Colonic mucosa (tissue), 4 donors: ENCODE results near the gene TCEAL7. TPM values are rescaled to one million over a fixed set of nuclear protein-coding genes. Genes with fewer than 3 reads are reported as not detected.
A peak's percentile ranks its signal among the peaks of the same experiment; 100 is the strongest.
"Not testable (repeated sequence)": the region's sequence is repeated elsewhere in the genome, so short reads cannot be mapped to it uniquely, and the experiment has no call there.

Experiments
- DNase-seq: peaks from one replicate; pipeline ENCODE4 v3.0.0-alpha.2; 2020
- H3K27ac ChIP-seq: fragments of 200-600 bp; one replicate; pipeline ENCODE4 v1.8.0; 2021
- H3K27me3 ChIP-seq: fragments of 200-600 bp; one replicate; pipeline ENCODE4 v1.8.0; 2021
- H3K36me3 ChIP-seq: fragments of 200-600 bp; one replicate; pipeline ENCODE4 v1.8.0; 2021
- H3K4me1 ChIP-seq: fragments of 200-600 bp; one replicate; pipeline ENCODE4 v1.8.0; 2021; ENCODE audit warnings: mild to moderate bottlenecking
- H3K4me3 ChIP-seq: fragments of 200-600 bp; one replicate; pipeline ENCODE4 v1.8.0; 2021
- H3K9ac ChIP-seq, 2 donors: one replicate each; pipeline ENCODE4 v1.7.0; 2013; ENCODE audit warnings: control low read depth in 2 of 2, low read depth in 2 of 2, low read length in 2 of 2
- H3K9me3 ChIP-seq: fragments of 200-600 bp; one replicate; pipeline ENCODE4 v1.8.0; 2021
- intact Hi-C: fragments of 100-400 bp; cut with DNase I; formaldehyde crosslinking; loops from one replicate; pipeline ENCODE4 v1.14.1; 2022
- total RNA-seq, 2 donors: library from RNA; stranded (reverse); fragmentation: NEBNext Ultra II Directional in 1 of 2; extraction: Animal tissue kit (Norgen Biotek cat#: 25700) in 1 of 2; gene quantifications; one replicate each; pipeline ENCODE4 v1.2.1, GENCODE V29; 2021
- TF ChIP-seq, protein P1 (sequence below): fragments of 200-600 bp; IDR thresholded peaks from one replicate; pipeline ENCODE4 v1.8.0; 2022; ENCODE audit warnings: antibody characterized with exemption, mild to moderate bottlenecking
- donor health status: healthy.
- donor health status: DM: no; HTN: no; CAD: no.
- donor health status: DM: no; HTN: no; CAD: no.

The TCEAL7 gene
- total RNA-seq, 2 donors from 2014 or later: 0.82 to 4.0 TPM

DNA sequence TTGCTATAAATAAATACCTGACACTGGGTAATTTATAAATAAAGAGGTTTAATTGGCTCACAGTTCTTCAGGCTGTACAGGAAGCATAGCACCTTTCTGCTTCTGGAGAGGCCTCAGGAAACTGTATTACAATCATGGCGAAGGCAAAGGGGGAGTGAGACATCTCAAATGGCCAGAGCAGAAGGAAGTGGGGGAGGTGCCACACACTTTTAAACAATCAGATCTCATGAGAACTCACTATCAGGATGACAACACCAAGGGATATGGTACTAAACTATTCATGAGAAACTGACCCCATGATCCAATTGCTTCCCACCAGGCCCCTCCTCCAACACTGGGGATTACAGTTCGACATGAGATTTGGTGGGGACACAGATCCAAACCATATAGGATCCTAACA is 14.6 kb downstream of the TCEAL7 start:
- Histone ChIP-seq H3K9ac (no peak overlapping the region), H3K4me3 (no peak overlapping the region), H3K9me3 (no peaks in the 10 kb centered on the region), H3K27me3 (no peaks in the 10 kb centered on the region), H3K27ac (no peak overlapping the region), H3K36me3 (no peaks in the 10 kb centered on the region), H3K4me1 (no peaks in the 10 kb centered on the region)
- TF ChIP-seq, protein P1, sequence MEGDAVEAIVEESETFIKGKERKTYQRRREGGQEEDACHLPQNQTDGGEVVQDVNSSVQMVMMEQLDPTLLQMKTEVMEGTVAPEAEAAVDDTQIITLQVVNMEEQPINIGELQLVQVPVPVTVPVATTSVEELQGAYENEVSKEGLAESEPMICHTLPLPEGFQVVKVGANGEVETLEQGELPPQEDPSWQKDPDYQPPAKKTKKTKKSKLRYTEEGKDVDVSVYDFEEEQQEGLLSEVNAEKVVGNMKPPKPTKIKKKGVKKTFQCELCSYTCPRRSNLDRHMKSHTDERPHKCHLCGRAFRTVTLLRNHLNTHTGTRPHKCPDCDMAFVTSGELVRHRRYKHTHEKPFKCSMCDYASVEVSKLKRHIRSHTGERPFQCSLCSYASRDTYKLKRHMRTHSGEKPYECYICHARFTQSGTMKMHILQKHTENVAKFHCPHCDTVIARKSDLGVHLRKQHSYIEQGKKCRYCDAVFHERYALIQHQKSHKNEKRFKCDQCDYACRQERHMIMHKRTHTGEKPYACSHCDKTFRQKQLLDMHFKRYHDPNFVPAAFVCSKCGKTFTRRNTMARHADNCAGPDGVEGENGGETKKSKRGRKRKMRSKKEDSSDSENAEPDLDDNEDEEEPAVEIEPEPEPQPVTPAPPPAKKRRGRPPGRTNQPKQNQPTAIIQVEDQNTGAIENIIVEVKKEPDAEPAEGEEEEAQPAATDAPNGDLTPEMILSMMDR: no peak
- no peak for DNase-seq
- intact Hi-C loops: loop anchor here (5.0 kb wide), 1 partner anchor 118 kb away; no protein-coding TSS in a partner anchor

DNA sequence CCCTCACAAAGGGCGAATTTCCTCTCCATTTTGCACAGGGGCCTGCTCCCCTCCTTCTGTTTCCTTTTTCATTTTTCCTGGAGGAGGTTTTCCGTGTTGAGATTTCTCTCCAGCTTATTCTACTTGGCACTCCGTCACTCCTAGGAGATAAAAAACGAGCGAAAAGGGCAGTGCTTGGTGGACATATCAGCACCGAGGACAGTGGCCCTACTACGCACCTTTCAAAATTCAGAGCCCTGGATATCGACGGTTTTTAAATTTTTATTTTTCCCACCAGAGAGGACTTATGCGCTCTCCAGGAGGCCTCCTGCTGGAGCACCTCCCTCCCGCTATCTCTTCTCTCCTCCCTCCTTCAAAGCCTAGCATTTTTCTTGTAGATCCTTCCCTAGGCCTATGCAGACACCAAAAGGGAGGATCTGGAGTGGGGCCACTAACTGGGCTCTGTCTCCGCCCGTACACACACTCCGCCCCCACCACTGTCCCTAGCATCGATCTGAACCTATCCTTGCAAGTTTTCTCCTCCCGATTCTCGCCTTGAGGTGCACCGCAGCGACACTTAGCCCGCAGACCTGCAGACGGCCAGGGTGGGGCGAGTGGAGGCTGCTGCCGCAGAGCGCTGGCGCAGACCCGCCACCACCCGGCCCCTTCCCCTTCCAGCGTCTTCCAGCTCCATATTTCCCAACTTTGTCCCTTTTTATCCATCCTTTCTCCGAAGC is 17.8 kb downstream of the TCEAL7 start:
- Histone ChIP-seq H3K4me1 (no peaks in the 10 kb centered on the region), H3K27ac (no peak overlapping the region), H3K4me3 (no peak overlapping the region), H3K9me3 (no peaks in the 10 kb centered on the region), H3K36me3 (no peaks in the 10 kb centered on the region), H3K9ac (no peak overlapping the region), H3K27me3 (no peaks in the 10 kb centered on the region)
- TF ChIP-seq, protein P1: no peak
- no peak for DNase-seq
- intact Hi-C loops: no loop called here

DNA sequence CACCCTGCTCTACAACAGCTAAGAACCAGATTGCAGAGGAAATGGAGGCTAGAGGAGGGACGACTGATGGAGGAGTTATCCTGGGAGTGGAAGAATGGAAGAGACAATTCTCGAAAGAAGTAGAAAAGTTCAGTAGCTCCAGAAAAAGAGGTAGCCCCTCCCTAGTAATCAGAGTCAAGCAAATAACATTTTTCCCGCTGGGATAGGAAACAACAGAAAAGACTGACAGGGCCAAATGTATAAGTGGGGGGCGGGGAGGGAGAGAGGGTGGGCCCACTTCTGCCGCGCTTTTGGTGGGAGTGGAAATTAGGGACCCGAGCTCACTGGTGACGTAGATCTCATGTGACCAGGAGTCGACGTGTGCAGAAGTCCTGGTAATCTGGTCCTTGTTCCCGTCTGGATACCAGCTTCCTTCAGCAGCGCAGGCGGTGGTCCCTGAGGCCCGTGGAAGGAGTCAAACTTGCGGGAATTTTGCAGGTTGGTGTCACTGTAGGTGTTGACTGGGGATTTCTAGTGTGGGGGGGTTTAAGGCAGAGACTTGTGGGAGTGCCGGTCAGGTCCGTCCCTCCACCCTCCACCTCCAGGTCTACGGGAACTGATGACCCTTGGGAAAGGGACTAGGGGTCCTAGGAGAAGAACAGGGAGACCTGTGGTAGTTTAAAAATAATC is 26.2 kb downstream of the TCEAL7 start, which contains the start of gene TCEAL9:
TSS of gene TCEAL9 (plus strand) at position 377 of the 669 bp plus-strand sequence. CDS start 1,179 bp downstream, outside the sequence.
- Histone ChIP-seq H3K27me3 (no peaks in the 10 kb centered on the region), H3K9ac (peak within 1 kb of the TSS; percentile 86 to 87), H3K9me3 (no peaks in the 10 kb centered on the region), H3K36me3 (no peaks in the 10 kb centered on the region), H3K27ac (peak within 1 kb of the TSS; percentile 77), H3K4me1 (no peaks in the 10 kb centered on the region), H3K4me3 (peak within 1 kb of the TSS; percentile 47)
- intact Hi-C loops: no loop called here
- TF ChIP-seq, protein P1: no peak
- DNase-seq: peak; percentile 64

DNA sequence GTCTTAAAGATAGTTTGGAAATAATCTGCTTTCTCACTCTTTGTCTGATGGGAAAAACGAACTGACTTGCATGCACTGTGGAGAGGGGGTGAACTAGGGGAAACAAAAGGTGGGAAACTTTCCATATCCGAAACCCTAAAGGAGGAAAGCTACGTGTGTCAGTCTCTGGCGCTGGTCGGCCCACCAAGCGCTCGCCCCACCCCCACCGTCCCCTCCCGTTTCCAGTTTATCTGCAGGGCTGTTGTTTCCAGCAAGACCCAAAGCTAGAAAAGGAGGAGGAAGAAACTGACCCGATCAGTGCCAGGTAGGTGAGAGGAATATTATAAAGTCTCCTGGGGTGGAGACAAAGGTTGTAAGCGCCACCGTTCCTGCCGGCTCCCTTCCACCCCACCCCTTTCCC is 26.8 kb downstream of the TCEAL7 start:
- no peaks in the 10 kb centered on the region for H3K4me1 ChIP-seq
- H3K27me3 ChIP-seq: no peaks in the 10 kb centered on the region
- no peaks in the 10 kb centered on the region for H3K9me3 ChIP-seq
- intact Hi-C loops: no loop called here
- no peaks in the 10 kb centered on the region for H3K36me3 ChIP-seq
- H3K9ac ChIP-seq: peak overlapping the region; percentile 86 to 87
- TF ChIP-seq, protein P1: no peak
- H3K4me3 ChIP-seq: peak overlapping the region; percentile 47
- H3K27ac ChIP-seq: peak overlapping the region; percentile 77
- DNase-seq: peak; percentile 50

DNA sequence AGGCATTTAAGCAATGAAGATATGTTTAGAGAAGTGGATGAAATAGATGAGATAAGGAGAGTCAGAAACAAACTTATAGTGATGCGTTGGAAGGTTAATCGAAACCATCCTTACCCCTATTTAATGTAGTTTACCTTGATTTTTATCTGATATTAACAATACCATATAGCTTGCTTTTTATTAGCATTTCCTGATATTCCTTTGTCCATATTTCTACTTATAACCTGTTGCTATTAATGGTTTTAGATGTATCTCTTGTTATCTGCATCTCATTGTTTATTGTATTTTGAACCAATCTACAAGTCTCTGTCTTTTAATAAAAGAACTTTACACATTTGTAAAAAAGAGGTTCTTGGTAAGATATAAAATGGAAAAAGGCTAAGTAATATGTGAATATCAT is 27.8 kb downstream of the TCEAL7 start:
- no peaks in the 10 kb centered on the region for H3K4me1 ChIP-seq
- H3K9ac ChIP-seq: peak overlapping the region in 1 of 2 donors; percentile 51
- TF ChIP-seq, protein P1: no peak
- H3K27me3 ChIP-seq: no peaks in the 10 kb centered on the region
- no peak for DNase-seq
- H3K27ac ChIP-seq: no peak overlapping the region
- no peaks in the 10 kb centered on the region for H3K9me3 ChIP-seq
- no peaks in the 10 kb centered on the region for H3K36me3 ChIP-seq
- intact Hi-C loops: no loop called here
- no peak overlapping the region for H3K4me3 ChIP-seq

DNA sequence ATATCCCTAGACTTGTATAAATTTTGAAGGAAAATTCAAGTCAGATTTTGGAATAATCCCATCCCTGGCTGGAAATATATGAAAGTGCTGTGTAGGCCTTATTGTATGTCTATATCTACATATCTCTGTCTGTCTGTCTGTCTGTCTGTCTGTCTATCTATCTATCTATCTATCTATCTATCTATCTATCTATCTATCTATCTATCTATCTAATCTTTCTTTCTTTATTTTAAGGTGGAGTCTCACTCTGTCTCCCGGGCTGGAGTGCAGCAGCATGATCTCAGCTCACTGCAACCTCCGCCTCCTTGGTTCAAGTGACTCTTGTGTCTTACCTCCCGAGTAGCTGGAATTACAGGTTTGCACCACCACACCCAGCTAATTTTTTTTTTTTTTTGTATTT is 29.6 kb downstream of the TCEAL7 start:
- H3K4me3 ChIP-seq, H3K27me3 ChIP-seq, H3K36me3 ChIP-seq, H3K9ac ChIP-seq, H3K9me3 ChIP-seq, intact Hi-C loops, DNase-seq, H3K27ac ChIP-seq, H3K4me1 ChIP-seq: not testable (repeated sequence)
